Anterior cingulate cortex (tissue), 58 donors: ENCODE measurements around the gene C11orf98.
A peak's percentile ranks its signal among the peaks of the same experiment; 100 is the strongest.
"Not testable (repeated sequence)": the region's sequence is repeated elsewhere in the genome, so short reads cannot be mapped to it uniquely, and the experiment has no call there.

Experiments used
- DNase-seq, 58 donors: peaks; one replicate each; lab custom pipeline; 2025; lab: John Stamatoyannopoulos, UW

C11orf98 gene

DNA sequence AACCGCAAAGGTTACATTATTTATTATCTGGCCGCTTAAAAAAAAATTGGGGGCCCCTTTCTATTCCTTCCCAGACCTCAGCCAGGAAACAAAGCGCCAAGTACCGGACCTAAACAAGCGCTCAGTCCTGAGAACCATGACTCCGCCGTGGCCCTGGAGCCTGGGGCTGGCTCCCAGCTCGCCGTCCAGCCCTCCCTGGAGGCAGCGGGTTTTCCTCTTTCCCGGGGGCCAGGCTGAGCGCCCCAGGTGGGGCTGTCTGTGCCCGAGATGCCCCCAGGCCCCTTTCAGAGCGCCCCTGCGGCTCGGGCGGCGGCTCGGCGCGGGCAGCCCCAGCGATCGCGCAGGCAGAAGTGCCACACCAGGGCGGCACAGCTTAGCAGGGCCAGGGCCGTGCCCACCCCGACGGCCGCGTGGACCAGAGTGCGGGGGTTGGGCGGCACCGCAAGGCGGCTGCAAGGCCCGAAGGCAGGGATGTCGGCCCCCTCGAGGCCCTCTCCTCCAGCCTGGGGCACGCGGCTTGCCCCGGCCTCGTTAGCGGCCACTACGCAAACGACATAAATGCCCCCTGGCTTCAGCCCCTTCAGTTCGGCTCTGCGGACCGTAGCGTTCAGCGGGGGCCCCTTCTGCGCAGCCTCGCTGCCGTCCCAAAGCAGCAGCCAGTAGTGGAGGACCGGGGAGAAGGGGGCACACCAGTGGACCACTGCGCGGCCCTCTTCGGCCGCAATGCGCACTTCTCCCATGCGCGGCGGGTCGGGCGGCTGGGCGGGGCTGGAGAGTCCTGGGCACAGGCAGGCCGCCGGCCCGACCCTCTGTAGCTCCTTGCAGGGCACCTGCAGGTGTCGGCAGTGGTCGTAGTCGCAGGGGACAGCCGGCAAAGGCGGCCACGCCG, 22.7 kb upstream of the C11orf98 start:
- no peak for DNase-seq

DNA sequence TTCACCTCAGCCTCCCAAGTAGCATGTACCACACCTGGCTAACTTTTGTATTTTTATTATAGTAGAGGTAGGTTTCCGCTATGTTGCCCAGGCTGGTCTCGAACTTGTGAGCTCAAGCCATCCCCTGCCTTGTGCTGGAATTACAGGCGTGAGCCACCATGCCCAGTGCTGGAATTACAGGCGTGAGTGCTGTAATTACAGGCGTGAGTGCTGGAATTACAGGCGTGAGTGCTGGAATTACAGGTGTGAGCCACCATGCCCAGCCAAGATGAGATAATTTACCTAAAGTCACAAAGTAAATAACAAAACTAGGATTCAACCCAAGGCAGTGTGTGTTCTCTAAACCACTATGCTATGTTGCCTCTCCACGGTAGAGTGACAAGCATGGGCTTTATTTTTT, 17.5 kb upstream of the C11orf98 start:
- no peak for DNase-seq

DNA sequence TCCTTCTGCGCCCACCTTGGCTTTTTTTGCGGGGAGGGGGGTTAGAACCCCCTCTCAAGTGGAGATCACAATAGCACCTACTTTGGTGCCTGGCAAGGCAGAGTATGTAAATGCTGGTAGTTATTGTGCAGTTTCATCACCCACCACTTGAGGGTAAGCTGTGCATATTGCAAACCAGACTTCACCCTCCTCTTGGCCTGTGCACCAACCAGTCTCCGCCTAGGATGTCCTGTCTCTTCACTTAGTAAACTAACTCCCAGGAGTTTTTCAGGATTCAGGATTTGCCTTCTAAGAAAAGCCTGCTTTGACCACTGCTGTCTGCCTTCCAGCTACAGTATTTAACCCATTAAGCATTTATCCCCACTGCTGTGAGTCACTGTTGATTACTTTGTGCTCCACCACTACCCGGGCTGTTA, 15.8 kb upstream of the C11orf98 start:
- DNase-seq: peak in 3 of 58 donors; percentile 16 to 25 (median 16)

DNA sequence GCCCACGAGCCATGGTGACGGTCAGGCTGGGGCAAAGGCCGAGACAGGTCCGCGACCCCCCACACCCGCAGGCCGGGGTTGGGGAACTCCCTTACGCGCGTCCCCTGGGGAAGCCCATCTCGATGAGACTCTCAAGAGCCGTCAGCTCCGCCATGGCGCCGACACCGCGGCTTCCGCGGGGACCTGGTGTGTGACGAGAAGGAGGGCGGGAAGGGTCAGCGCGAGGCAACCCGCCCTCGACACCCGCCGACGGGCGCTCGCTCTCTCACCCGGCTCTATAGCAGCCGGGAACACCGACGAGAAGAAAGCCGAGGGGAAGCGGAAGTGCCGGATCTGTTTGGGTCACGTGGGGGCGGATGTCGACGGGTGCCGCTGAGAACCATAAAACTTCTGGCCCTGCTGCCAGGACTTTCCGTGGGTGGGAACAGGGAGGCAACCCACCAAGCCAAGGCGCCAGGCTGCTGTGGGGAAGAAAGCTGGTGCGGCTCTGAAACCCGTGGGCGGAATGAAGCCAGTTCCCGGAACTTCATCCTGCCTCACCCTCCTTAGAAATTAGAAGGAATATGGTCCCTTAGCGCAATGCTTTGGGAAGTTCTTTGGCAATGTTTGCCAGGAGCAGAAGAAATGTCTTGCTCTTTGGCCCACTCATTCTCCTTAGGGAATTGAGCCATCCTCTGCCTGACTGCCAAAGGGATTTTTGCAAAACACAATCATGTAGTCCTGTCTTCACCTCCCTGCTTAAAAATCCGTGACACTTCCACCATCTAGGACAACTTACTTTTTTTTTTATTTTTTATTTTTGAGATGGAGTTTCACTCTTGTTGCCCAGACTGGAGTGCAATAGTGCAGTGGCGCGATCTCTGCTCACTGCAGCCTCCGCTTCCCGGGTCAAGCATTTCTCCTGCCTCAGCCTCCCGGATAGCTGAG, 14.0 kb upstream of the C11orf98 start, which contains the start of gene UBXN1:
UBXN1 (minus strand) TSS at position 304 of the 927 bp plus-strand sequence; CDS start at position 154, 150 bp downstream.
- peak; percentile 28 to 92 (median 83) for DNase-seq

DNA sequence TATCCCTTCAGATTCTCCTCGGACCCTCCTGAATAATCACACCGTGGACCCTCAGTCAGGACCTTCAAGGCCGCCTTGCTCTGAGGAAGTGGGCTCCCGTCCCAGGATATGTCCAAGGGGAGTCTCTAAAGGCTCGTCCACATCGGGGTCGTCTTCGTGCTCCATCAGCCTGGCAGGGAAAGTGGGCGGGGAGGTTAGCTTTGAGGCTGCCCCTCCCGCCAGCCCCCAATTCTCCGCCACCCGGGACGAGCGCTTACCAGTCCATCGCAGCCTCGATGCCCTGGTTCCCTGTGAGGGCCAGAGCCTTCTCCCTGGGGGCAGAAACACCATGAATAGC, 13.4 kb upstream of the C11orf98 start:
- no peak for DNase-seq

DNA sequence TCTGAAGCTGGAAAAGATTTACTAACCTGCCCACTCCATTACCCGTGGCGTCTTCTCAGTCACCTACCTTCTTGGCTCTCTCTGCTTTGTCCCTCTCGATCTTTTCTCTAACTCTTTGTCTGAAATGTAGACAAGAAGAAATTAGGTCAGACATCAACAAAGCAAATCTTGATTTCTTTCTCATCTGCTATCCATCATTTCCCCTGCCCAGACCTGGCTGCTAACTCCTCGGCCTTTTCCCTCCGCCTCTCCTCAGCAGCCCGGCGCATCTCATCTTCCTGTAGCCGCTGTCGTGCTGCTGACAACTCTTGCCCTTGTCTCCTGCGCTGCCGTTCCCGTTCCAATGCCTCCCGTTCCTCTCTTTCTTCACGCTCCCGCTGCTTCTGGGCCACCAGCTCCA, 12.7 kb upstream of the C11orf98 start:
- DNase-seq: no peak

DNA sequence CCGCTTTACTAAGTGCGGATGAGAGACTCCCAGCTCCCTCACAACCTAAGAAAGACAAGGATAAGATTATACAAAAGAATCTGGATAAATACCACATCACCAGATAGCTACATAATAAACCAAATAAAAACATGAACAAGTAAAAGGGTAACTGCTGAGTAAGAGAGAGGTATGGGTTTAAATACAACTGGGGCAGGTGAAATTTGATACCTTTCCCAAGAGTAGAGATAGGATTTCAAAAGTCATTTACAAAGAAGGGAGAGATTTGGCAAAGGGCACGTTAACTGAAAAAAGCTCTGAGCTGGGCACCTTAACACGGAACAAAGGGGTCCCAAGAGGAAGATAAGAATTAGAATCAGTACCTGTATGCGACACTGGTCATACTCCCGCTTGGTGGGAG, 12.1 kb upstream of the C11orf98 start:
- DNase-seq: no peak

DNA sequence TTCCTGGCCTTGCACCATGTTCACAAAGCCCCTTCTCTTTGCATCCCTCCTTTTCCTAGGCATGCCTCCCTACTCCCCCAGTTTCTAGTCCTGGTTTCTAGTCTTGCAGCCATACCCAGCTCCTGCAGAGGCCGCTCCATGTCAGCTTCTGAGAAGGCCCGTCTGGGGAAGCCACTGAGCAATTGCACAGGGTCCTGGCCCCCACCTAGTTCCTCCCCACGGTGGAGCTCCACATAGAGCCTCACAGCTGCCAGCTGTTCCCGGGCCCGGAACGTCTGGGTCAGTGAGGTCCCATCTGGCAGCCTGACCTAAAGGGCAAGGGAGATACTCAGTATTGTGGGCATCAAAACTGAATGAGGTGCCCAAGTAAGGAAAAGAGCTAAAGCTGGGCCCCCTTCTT, 11.7 kb upstream of the C11orf98 start:
- no peak for DNase-seq

DNA sequence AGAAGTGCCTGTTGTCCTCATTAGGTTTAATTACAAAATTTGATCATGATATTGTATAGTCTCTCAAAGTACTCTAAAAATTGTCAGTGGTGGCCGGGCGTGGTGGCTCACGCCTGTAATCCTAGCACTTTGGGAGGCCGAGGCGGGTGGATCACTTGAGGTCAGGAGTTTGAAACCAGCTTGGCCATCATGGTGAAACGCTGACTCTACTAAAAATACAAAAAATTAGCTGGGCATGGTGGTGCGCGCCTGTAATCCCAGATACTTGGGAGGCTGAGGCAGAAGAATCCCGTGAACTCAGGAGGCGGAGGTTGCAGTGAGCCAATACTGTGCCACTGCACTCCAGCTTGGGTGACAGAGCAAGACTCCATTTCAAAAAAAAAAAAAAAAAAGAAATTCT, 10.4 kb upstream of the C11orf98 start:
- not testable (repeated sequence) for DNase-seq

DNA sequence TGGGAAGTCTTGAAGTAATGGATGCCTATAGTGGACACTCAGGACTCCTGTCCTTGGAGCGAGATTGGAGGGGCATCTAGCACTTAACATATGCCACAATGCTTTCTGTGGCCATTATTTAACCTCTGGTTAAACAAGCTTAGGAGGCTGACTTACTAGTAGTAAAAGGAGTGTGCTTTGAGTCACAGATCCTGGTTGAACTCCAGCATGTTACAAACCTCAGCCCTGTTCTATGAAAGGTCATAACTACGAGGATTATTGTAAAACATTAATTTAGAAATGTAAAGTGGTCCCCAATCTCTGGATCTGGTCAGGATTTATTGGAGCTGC, 8.2 kb upstream of the C11orf98 start:
- no peak for DNase-seq

DNA sequence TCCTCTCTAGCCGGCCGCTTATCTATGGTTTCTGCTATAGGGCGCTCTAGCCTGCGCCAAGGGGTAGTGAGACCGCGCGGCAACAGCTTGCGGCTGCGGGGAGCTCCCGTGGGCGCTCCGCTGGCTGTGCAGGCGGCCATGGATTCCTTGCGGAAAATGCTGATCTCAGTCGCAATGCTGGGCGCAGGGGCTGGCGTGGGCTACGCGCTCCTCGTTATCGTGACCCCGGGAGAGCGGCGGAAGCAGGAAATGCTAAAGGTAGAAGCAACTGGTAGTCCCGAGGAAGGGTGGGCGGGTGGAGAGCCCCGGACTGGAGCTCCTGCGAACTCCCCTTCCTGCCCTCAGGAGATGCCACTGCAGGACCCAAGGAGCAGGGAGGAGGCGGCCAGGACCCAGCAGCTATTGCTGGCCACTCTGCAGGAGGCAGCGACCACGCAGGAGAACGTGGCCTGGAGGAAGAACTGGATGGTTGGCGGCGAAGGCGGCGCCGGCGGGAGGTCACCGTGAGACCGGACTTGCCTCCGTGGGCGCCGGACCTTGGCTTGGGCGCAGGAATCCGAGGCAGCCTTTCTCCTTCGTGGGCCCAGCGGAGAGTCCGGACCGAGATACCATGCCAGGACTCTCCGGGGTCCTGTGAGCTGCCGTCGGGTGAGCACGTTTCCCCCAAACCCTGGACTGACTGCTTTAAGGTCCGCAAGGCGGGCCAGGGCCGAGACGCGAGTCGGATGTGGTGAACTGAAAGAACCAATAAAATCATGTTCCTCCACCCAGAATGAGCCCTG, 6.8 kb upstream of the C11orf98 start, which contains the start of the genes LBHD1 and UQCC3:
LBHD1 (minus strand) TSS at position 660 of the 782 bp plus-strand sequence. CDS start 2,236 bp downstream, outside the sequence.
UQCC3 (plus strand) TSS at position 66 of the 782 bp plus-strand sequence; CDS start at position 139, 73 bp downstream.
- peak in 57 of 58 donors; percentile 37 to 89 (median 77) for DNase-seq

DNA sequence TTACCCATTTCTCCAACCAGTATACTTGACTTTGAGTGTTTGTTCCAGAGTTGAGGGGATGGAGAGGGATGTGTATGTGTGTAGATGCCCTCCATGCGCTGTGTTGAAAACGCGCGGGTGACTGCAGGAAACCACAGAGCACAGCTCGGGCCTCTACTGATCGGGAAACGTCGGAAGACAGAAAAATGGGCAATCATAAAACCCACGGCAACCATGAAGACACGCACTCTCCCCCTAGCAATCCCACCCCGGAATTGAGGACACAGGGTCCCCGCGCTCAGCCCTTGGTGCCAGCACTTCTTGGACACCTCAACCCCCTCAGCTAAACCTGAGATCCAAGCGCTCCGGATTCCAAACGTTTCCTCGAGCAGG, 6.2 kb upstream of the C11orf98 start:
- DNase-seq: no peak

DNA sequence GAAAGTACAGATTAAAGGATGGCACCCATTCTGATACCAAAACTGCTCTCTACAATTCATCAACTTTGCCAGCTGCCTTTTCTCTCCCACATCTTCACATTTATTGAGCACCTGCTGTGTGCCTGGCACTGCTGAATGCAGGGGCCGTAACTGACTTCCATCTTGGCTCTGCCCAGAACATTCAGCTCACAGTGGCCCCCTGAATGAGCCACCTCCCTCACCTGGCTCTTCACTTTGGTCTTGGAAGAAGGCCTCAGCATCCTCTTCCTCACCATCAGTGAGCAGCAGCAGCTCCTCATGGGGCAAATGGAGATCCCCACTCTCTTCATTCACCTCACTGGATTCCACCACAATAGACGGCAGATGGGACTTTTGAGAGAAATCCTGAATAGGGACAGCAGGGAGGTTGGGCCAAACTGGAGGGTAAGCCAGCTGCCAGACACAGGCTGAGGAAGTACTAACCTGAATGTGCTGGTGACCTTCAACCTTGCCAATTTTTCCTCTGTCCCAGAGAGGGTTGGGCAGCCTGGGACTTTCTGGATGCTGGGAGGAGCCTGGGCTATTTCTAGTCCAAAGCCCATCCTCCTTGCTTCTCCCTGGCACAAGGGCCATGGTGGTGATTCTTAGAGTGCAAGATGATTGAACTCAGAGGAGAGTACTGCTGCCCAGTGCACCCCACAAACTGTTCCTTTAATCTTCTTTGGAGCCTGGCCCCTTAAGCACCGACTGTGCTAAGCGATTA, 4.6 kb upstream of the C11orf98 start:
- no peak for DNase-seq

DNA sequence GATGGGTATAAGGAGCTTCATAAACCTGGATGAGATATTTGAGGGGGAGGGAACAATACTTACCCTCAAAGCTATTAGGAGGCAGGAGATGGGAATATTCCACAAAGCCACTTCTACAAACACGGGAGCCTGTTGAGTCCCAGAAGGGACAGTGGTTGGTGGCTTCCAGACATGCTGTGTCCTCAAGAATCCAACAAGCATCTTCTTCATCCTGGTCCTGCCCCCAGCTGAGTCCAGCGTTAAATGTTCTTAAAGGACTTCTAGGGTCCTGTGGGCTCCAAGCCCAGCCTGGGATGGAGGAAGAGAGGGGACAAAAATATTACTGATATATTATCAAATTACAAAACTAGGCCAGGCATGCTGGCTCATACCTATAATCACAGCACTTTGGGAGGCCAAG, 2.5 kb upstream of the C11orf98 start:
- DNase-seq: no peak

DNA sequence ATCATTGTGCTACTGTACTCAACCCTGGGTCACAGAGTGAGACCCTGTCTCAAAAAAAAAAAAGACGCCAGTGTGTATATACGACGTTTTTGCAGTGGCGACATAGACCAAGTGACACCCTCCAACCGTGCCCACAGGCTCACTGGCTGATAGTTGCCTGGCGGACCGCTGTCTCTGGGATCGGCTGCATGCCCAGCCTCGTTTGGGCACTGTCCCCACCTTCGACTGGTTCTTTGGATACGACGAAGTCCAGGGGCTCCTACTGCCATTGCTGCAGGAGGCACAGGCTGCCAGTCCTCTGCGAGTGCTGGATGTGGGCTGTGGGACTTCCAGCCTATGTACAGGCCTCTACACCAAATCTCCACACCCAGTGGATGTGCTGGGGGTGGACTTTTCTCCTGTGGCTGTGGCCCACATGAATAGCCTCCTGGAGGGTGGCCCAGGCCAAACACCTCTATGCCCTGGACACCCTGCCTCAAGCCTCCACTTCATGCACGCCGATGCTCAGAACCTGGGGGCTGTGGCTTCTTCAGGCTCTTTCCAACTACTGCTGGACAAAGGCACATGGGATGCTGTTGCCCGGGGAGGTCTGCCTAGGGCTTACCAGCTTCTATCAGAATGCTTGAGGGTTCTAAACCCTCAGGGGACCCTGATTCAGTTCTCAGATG, 1.4 kb upstream of the C11orf98 start:
- DNase-seq: peak in 1 of 58 donors; percentile 16

DNA sequence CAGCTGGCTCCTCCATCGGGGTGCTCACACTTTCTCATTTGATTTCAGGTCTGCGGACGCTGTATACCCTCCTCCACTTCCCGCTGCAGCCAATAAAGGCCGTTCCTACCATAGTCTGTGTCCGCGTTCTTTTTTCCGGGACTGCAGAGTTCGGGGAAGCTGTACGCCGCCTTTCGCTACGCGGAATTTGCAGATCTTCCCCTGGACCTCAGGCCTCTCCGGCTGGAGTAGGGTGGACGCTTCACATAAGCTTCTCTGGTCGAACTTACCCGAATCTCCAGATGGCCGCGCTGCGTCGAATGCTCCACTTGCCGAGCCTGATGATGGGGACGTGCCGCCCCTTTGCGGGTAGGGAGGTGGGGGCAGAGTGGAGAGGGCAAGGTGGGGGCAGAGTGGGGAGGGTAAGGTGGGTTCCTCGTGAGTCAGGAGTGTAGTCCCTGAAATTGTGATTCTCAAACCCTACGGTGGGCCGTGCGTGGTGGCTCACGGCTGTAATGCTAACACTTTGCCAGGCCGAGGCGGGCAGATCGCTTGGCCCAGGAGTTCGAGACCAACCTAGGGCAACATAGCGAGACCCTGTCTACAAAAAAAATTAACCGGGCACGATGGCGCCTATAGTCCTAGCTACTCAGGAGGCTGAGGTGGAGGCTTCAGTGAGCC, 719 bp upstream of the C11orf98 start:
- DNase-seq: peak in 29 of 58 donors; percentile 33 to 80 (median 58)

DNA sequence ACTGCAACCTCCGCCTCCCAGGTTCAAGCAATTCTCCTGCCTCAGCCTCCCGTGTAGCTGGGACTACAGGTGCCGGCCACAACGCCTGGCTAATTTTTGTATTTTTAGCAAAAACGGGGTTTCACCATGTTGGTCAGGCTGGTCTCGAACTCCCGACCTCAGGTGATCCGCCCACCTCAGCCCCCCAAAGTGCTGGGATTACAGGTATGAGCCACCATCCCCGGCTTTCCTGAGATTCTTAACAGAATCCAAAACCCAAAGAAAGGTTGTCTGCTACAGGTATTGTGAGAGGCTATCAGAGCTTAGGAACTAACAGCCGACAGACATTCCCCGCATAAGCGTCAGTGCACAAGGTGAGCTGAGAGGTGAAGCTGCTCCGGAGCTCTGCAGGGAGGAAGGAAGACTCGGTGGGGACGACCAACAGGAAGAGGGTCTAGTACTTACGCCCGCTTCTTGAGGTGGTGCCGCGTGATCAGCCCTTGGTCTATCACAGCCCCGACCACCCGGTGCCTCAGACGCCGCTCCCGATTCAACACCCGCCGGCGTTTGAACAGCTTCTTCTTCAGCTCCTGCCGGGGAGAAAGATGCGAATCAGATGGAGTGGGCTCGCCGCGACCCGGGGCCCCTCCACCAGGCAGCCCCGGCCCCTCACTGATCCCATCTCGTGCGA, 470 bp downstream of the C11orf98 start:
- DNase-seq: peak in 17 of 58 donors; percentile 48 to 72 (median 62)
